Gastroesophageal sphincter (tissue), 3 donors: Measurements from ENCODE around the gene CENPF.
"Not testable (repeated sequence)": the region's sequence is repeated elsewhere in the genome, so short reads cannot be mapped to it uniquely, and the experiment has no call there.

Source experiments
- CTCF ChIP-seq, 4 experiments: fragments of 200-600 bp in 2 of 4; fragments of 450-650 bp in 2 of 4; sonication (generic) in 1 of 4; IDR thresholded peaks; one replicate each; pipeline ENCODE4 v1.5.1; 2017 to 2019; ENCODE audit warnings: antibody characterized with exemption in 4 of 4, mild to moderate bottlenecking in 2 of 4, moderate library complexity in 2 of 4
- POLR2A ChIP-seq, 2 donors: fragments of 450-650 bp; IDR thresholded peaks; one replicate each; pipeline ENCODE4 v1.6.1; 2017; ENCODE audit warnings: antibody characterized with exemption in 2 of 2, mild to moderate bottlenecking in 2 of 2, moderate library complexity in 1 of 2

DNA sequence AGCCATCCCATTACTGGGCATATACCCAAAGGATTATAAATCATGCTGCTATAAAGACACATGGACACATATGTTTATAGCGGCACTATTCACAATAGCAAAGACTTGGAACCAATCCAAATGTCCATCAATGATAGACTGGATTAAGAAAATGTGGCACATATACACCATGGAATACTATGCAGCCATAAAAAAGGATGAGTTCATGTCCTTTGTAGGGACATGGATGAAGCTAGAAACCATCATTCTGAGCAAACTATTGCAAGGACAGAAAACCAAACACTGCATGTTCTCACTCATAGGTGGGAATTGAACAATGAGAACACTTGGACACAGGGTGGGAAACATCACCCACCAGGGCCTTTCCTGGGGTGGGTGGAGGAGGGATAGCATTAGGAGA is 72.5 kb downstream of the CENPF start:
- TF ChIP-seq POLR2A, CTCF (IDR thresholded peaks at IDR 0.05): not testable (repeated sequence)
